ENCODE results near the gene PHLDA1.
"Not testable (repeated sequence)": the region's sequence is repeated elsewhere in the genome, so short reads cannot be mapped to it uniquely, and the experiment has no call there.

- not testable (repeated sequence) for TF ChIP-seq GABPA (IDR thresholded peaks at IDR 0.05; ENCODE audit: low read depth); SIN3A (IDR thresholded peaks at IDR 0.05; ENCODE audit: borderline replicate concordance, low read depth, low read length); POLR2AphosphoS5 (IDR thresholded peaks at IDR 0.05; ENCODE audit: low read depth, low read length); TAF1 (IDR thresholded peaks at IDR 0.05; ENCODE audit: borderline replicate concordance, low read depth, low read length); RFX5 (IDR thresholded peaks at IDR 0.05; ENCODE audit: low read length); NRF1 (IDR thresholded peaks at IDR 0.05; ENCODE audit: low read depth, low read length); ELF1 (IDR thresholded peaks at IDR 0.05); FOSL2 (IDR thresholded peaks at IDR 0.05; ENCODE audit: borderline replicate concordance, low read depth); MEF2A (IDR thresholded peaks at IDR 0.05; ENCODE audit: borderline replicate concordance, low read depth); SMC3 (IDR thresholded peaks at IDR 0.05; ENCODE audit: low read depth, low read length)
- TF ChIP-seq, protein P1, sequence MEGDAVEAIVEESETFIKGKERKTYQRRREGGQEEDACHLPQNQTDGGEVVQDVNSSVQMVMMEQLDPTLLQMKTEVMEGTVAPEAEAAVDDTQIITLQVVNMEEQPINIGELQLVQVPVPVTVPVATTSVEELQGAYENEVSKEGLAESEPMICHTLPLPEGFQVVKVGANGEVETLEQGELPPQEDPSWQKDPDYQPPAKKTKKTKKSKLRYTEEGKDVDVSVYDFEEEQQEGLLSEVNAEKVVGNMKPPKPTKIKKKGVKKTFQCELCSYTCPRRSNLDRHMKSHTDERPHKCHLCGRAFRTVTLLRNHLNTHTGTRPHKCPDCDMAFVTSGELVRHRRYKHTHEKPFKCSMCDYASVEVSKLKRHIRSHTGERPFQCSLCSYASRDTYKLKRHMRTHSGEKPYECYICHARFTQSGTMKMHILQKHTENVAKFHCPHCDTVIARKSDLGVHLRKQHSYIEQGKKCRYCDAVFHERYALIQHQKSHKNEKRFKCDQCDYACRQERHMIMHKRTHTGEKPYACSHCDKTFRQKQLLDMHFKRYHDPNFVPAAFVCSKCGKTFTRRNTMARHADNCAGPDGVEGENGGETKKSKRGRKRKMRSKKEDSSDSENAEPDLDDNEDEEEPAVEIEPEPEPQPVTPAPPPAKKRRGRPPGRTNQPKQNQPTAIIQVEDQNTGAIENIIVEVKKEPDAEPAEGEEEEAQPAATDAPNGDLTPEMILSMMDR (IDR thresholded peaks at IDR 0.05): not testable (repeated sequence)
- TF ChIP-seq, protein P2, sequence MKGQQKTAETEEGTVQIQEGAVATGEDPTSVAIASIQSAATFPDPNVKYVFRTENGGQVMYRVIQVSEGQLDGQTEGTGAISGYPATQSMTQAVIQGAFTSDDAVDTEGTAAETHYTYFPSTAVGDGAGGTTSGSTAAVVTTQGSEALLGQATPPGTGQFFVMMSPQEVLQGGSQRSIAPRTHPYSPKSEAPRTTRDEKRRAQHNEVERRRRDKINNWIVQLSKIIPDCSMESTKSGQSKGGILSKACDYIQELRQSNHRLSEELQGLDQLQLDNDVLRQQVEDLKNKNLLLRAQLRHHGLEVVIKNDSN (IDR thresholded peaks at IDR 0.05; ENCODE audit: borderline replicate concordance, low read depth): not testable (repeated sequence)
- TF ChIP-seq, protein P3, sequence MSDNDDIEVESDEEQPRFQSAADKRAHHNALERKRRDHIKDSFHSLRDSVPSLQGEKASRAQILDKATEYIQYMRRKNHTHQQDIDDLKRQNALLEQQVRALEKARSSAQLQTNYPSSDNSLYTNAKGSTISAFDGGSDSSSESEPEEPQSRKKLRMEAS (IDR thresholded peaks at IDR 0.05; ENCODE audit: low read depth): not testable (repeated sequence)
Measured at GRCh38 chr12:75983851-75984250, 47.7 kb downstream of the PHLDA1 start.

Data from SK-N-SH (cell line).